ENCODE data around the gene HSPG2.
A peak's percentile ranks its signal among the peaks of the same experiment; 100 is the strongest.
"Not testable (repeated sequence)": the region's sequence is repeated elsewhere in the genome, so short reads cannot be mapped to it uniquely, and the experiment has no call there.

HSPG2 gene

DNA sequence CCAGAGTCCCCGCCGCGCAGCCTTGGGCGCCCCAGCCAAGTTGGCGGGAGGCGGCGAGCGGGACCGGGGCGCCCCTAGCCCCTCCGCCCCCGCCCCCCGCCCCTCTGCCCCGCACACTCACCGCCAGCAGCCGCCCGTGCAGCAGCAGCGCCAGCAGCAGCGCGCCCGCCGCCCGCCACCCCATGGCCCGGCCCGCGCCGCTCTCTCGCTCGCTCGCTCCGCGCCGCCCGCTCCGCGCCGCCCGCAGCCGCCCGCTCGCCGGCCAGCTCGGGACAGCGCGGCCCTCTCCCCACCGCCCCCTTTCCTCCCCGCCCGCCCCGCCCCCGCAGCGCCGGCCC, at the start of gene HSPG2:
TSS of gene HSPG2 (minus strand) at position 277 of the 338 bp plus-strand sequence. CDS start at position 184, 93 bp downstream.
- DNase-seq: no peak

DNA sequence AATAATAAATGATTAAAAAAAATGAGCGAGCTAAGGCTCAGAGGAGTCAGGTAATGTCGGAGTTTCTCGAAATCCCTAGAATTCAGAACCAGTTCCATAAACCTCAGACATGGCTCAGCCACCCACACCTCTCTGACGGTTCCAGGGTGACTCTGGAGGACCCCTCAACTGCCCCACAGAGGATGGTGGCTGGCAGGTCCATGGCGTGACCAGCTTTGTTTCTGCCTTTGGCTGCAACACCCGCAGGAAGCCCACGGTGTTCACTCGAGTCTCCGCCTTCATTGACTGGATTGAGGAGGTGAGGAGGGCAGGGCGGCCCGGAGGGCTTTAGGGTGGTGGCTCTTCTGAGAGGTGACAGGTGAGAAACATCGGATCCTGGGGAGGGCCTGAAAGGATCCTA, 49.3 kb upstream of the HSPG2 start:
- DNase-seq: not testable (repeated sequence)

DNA sequence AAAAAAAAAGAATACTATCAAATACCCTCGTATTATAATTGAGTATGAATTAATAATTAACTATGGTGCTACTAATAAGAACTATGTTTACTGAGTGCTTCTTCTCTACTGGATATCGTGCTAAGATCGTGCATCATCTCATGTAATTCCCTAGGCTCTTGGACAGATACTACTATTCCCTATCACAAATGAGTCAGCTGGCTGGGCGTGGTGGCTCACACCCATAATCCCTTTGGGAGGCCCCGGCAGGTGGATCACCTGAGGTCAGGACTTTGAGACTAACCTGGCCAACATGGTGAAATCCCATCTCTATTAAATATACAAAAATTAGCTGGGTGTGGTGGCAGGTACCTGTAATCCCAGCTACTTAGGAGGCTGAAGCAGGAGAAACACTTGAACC, 48.8 kb upstream of the HSPG2 start:
- DNase-seq: not testable (repeated sequence)

DNA sequence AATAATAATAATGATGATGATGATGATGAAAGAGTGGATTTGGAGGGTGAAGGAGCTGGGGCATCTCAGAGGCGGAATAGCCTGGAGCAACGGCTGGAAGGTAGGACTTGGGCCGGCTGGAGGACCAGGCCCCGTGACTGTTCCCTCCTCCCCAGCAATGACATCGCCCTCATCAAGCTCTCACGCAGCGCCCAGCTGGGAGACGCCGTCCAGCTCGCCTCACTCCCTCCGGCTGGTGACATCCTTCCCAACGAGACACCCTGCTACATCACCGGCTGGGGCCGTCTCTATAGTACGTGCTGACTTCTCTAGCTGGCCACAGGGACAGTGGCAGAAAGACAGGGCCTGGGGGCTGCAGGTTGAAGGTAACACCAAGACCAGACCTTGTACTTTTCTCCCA, 46.4 kb upstream of the HSPG2 start:
- not testable (repeated sequence) for DNase-seq

DNA sequence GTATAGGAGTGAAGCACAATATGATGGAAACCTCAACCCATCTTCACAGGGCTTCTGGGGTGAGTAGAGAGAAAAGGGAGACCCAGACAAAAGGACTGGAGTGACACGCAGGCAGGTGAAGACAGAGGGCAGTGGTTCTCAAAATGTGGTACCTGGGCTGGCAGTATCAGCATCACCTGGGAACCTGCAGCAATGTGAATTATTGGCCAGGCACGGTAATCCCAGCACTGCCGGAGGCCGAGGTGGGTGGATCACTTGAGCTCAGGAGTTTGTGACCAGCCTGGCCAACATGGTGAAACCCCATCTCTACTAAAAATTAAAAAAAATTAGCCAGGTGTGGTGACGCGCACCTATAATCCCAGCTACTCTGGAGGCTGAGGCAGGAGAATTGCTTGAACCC, 45.0 kb upstream of the HSPG2 start:
- DNase-seq: not testable (repeated sequence)

DNA sequence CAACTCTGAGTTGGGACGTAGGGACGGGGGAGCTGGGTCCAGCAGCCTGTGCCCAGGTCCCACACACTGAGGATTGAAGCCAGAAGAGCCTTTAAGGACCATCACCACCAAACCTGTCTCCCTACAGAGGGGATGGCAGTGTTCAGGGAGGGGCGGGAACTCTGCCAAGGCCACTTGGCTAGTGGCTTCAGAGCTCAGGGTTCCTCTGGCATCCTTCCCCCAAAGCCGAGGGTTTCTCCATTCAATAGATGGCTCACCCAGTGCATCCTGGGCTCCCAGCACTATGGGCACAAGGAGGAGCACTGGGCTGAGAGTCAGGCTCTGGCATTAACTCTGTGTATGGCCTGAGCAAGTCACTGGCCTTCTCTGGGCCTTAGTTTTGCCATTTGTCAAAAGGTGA, 44.1 kb upstream of the HSPG2 start:
- not testable (repeated sequence) for DNase-seq

DNA sequence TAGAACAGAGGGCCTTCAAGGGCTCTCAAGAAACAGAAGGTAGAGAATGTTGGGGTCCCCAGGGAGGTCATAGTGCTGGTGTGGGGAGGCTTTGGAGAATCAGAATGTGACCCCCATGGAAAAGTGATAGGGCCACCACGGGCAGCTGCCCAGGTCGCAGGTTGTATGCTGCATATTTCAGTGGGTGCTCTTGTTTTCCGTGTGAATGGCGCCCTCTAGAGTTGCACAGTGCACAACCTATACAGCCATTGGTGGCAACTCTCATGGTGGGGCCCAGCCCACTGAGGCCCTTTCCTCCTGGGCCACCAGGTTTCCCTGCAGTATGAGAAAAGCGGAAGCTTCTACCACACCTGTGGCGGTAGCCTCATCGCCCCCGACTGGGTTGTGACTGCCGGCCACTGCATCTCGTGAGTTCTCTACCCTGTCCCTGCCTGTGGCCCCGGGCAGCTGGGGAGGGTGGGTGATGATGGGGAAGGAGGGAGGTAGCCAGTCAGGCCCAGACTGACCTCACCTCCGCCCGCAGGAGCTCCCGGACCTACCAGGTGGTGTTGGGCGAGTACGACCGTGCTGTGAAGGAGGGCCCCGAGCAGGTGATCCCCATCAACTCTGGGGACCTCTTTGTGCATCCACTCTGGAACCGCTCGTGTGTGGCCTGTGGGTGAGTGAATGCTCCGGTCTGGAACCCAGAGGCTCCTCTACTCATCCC, 43.6 kb upstream of the HSPG2 start:
- DNase-seq: not testable (repeated sequence)

DNA sequence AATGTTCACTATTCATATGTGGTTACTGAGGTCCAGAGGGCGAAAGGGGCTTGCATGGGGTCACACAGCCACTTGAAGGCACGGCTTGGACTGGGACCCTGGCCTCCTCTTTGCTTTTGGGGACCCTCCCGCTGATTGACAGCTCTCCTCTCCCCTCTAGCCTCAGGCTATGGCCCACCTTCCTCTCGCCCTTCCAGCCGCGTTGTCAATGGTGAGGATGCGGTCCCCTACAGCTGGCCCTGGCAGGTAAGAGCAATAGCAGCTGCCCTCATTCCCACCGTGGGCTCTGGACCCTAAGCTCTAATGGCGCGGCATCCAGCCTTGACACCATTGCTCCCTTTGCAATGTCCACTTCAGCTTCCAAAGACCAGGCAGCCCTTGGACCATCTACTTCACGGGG, 41.1 kb upstream of the HSPG2 start:
- DNase-seq: not testable (repeated sequence)

DNA sequence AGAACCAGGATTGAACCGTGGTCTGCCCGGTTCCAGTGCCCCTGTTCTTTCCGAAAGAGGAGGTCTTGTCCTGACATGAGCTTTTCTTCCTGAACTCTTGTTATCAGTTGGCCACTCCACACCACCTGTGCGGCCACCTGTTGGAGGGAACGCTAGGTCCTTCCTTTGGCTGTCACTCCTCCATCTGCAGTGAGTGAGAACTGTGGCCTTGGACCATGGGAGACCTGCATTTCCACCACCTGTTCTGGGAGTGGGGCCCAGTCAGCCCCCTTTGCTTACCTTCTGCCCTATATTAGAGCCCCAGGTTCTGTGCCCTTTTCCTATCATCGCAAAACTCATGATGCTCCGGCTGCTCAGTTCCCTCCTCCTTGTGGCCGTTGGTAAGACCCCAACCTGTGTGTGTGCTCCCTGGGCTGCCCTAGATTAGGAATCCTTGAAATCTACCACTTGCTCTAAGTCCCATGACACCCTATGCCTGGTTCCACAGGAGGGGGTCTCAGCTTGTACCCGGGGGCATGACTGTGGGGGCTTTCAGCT, 39.7 kb upstream of the HSPG2 start, which contains the start of gene CELA3B:
TSS of gene CELA3B (plus strand) at position 320 of the 537 bp plus-strand sequence. CDS start at position 338, 18 bp downstream.
- not testable (repeated sequence) for DNase-seq

DNA sequence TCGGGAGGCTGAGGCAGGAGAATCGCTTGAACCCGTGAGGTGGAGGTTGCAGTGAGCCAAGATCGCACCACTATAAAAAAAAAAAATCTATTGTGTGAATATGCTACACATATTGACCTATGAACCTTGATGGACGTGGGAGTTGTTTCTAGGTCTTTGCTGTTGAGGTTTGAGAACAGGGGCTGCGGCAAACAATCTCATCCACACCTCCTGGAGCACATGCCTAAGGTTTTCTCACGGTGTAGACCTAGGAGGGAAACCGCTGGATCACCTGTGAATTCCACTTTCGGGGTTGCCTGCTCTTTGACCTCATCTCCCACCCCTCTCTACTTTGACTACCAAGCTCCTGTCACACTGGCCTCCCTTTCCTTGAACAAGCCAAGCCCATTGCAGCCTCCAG, 38.2 kb upstream of the HSPG2 start:
- DNase-seq: not testable (repeated sequence)

DNA sequence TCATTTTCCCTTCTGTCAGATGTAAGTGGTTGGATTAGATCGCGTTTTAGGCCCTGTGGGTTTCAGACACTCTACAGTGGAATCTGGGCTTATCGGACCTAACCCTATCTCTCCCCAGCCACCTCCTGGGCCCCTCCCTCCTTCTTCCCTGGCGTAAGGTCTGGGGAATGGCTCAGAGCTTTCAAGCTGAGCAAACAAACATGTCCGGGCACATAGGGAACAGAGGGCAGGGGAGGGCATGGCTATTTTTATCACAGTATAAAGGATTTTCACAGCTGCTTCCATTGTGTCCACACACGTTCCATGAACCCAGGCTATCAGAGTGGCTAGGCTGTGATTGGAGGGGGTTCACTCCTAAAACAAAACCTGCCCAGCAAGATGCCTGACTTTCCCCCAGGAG, 37.6 kb upstream of the HSPG2 start:
- not testable (repeated sequence) for DNase-seq

DNA sequence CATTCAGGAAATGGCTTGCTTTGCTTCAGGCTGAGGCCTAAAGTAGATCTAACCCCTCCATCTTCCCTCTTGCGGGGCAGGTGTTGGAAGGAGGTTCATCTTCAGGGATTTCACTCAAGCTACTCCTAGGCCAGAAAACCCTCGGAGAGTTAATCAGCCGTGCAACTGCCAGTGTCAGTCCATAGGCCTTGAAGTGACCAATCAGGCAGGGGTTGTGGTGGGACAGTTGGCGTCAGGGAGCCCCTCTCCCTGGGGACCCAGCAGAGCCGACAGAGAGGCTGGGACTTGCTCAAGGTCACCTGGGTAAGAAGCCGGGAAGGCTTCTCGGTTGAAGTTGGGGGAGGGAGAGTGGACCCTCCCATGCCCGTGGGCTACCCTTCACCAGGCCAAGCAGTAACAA, 36.8 kb upstream of the HSPG2 start:
- not testable (repeated sequence) for DNase-seq

DNA sequence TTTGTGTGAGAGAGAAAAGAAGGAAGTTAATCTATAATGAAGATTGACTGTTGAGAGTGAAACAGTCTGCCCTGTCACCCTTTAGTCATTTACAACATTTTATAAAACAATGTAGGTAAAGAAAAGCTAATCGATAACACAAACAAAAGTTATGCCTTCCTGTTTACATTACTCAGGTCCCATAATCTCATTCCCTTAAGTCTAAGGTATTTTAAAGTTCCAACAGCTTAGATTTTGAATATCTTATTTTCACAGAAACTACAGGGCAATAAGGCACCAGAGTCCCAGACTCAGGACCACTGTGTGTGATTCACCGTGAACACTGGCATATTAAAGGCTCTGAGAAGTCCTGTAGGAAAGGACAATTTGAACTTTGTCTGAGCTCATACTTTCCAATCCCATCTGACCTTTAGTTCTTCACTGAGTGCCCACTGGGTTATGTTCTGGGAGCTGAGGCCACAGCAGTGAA, 35.9 kb upstream of the HSPG2 start:
- DNase-seq: not testable (repeated sequence)

DNA sequence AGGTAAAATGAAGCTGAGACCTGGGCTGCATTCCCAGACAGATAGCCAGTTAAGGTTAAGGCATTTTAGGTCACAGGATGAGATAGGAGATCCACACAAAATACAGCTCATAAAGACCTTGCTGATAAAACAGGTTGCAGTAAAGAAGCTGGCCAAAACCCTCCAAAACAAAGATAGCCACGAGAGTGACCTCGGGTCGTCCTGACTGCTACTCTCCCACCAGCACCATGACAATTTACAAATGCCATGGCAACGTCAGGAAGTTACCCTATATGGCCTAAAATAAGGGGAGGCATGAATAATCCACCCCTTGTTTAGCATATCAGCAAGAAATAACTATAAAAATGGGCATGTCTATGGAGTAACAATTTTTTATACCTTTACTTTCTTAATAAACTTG, 33.4 kb upstream of the HSPG2 start:
- DNase-seq: not testable (repeated sequence)

DNA sequence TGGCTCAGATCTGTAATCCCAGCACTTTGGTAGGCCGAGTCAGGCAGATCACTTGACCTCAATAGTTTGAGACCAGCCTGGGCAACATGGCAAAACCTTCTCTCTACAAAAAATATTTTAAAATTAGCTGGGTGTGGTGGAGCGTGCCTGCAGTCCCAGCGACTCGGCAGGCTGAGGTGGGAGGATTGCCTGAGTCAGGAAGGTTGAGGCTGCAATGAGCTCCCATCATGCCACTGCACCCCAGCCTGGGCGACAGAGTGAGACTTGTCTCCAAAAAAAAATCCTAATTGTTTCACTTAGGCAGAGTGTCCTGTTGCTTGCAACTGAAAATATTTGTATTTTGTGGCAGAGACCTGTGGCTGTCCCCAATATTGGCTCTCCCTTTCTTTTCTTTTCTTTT, 32.0 kb upstream of the HSPG2 start:
- not testable (repeated sequence) for DNase-seq

DNA sequence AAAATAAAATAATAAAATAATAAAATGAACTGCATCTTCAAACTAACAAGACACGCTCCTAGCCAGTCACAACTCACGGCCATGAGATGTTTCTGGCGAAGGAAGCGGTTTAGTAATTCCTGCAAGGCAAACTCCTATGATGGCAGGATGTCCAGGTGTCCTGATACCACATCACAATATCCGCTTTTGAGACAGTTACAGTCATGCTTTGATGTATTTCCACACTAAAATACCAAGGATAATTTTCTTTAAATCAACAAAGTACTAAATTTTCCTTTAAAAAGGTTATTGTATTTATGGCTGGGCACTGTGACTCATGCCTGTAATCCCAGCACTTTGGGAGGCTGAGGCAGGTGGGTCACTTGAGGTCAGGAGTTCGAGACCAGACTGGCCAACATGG, 30.1 kb upstream of the HSPG2 start:
- DNase-seq: not testable (repeated sequence)

DNA sequence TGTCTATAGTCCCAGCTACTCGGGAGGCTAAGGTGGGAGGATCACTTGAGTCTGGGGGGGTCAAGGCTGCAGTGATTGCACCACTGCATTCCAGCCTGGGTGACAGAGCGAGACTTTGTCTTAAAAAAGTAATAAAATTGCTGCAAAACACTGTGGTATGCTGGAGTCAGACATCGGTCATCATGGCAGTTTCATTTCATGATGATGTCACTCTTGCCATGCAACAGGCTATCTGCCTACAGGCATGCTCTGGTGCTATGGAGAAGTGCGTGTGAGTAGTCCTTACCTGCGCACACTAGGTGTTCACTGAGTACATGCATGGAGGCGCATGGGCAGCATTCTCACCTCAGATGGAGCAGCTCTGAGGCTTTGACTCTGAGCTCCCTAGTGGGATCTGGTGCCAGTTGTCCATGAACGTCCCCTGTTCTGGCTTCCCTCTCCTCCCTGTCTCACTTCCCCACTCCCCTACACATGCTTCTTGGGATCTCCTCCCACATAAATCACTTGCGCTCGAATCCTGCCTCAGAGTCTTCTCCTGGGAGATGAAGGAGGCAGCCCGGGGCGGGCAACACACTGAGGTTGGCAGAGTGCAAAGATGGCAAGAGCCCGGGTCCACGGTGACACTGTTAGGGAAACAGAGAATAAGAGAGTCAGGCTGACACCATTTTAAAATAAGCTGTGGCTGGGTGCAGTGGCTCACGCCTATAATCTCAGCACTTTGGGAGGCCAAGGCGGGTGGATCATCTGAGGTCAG, 29.3 kb upstream of the HSPG2 start:
- peak; percentile 65 for DNase-seq

DNA sequence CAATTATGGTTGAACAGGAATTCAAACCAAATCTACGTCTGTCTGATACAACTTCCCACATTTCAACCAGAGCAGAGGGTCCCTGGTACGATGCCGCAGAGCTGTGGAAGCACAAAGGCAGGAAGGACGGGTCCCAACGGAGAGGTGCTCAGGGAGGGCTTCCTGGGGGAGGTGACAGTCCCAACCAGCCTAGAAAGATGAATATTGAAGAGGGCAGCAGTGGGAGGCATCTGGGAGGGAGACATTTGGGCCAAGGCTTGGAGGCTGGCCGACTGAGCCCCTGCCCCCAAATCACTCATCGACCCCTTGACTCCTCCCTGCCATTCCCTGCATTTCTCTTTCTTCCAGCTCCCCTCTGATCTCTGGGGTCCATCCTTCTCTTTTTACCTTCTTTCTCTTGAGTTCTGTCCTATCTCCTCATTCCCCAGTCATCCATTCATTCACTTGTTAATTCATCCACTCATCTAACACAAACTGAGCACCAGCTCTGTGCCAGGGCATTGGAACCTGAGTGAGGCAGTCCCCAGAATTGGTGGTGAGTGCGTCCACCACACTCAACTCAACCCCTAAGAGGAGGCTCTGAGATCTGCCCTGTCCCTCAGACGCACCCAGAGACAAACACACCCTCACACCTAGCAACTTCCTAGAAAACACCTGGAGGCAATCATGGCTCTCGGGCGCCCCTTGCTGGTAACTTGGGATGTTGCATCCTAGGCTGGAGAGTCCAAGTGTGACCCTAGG, 26.5 kb upstream of the HSPG2 start:
- DNase-seq: peak; percentile 38

DNA sequence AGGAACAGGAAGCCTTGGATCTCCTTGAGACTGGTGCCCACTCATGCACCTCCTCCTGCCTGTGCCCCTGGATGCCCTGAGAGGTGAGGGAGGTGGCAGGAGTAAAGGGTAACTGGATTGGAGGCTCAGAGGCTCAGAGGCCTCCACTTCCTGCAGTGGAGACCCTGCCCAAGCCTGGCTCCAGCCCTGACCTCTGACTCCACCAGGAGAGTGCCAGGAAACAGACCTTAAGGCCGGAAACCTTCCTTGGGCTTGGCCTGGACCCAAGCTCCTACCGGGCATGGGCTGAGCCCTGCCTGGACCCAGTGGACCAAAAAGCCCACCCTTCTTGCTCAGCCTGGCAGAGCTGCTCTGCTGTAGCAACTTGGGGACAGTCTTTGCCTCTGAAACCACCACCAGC, 24.7 kb upstream of the HSPG2 start:
- no peak for DNase-seq

DNA sequence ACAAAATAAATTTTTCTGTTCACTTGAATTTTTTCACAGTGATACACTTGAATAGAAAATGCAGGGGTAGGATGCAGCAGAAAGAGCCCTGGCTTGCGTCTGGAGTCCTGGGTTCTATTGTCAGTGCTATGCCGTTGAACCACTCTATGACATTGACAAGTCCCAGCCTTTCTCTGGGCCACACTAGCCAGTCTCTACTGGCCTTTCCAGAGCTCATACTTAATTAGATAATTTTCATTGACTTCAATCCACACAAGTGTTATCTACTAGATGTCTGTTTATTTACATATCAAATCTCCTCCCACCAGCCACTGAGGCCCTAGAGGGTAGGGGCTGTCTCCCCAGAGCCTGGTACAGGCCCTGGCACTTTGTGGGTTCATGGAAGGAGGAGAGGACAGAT, 24.2 kb upstream of the HSPG2 start:
- DNase-seq: no peak

DNA sequence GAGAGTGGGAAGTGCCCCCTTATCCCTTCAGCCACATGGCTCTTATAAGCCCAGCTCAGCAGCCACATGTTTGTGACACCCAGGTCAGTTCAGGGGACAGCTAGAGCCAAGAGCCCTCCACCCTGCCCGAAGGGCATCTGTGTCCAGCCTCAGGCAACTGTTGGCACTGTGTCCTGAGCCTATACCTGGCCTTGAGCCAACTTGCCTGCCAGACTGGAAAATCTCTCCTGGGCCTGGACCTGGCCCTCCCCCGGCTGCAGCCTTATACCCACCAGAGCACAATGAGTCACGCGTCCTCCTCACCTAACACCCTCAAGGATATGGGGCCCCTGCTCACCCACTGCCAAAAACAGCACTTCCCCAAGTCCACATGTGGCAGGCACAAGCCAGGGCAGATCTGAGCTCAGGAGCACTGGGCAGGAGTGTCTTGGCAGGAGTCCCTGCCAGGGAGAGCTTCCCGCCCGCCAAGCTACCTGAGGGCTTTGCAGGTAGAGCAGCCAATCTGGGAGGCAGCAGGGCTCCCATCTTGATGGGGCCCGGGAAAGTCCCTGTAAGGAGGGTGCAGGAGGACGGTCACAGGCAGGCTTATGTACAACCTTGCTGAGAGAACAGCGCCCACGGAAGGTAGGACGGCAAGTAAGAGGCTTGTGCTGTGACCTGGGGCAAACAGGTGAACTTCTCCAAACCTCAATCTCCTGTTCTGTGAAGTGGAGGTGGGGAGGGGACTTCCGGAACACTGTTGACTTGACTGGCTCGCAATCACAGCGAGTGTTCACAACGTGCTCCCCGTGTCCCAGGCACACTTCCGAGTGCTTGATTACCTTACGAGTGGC, 19.8 kb upstream of the HSPG2 start:
- DNase-seq: no peak

All from HCEC 1CT (cell line).